ENCODE measurements around the gene LRTM1. TPM values are rescaled to one million over a fixed set of nuclear protein-coding genes. Genes with fewer than 3 reads are reported as not detected.

Gene LRTM1
- total RNA-seq, 1 experiment from 2014 or later: not detected

GRCh38 chr3:54876694-54877093, 51.2 kb downstream of the LRTM1 start:
- Mint-ChIP-seq H3K27ac (ENCODE audit: low read depth, unreplicated experiment) (no peak overlapping the region), H3K27me3 (ENCODE audit: insufficient read depth, unreplicated experiment) (no peaks in the 10 kb centered on the region), H3K4me3 (ENCODE audit: unreplicated experiment) (no peak overlapping the region), H3K9me3 (ENCODE audit: unreplicated experiment) (no peaks in the 10 kb centered on the region), H3K36me3 (ENCODE audit: insufficient read depth, unreplicated experiment) (no peaks in the 10 kb centered on the region), H3K4me1 (ENCODE audit: insufficient read depth, unreplicated experiment) (peaks cover 36% of the 10 kb centered on the region)
- TF ChIP-seq CTCF (IDR thresholded peaks at IDR 0.05; ENCODE audit: unreplicated experiment): no peak
- CTCF ChIA-PET: interaction anchor here (1.0 to 1.6 kb wide), 4 partner anchors 8 to 870 kb away, joined by 3 to 5 read pairs (median 4); no protein-coding TSS in a partner anchor
- intact Hi-C loops (cut with micrococcal nuclease): no loop called here
- POLR2A ChIA-PET: interaction anchor here (0.5 kb wide), 1 partner anchor 32 kb away, joined by 3 read pairs; no protein-coding TSS in a partner anchor
- BruUV-seq (replicated peaks): no TSS peak
- DNase-seq (ENCODE audit: unreplicated experiment): no peak

GRCh38 chr3:54875596-54876268, 52.1 kb downstream of the LRTM1 start:
- BruUV-seq (replicated peaks): no TSS peak
- no peak for DNase-seq (ENCODE audit: unreplicated experiment)
- Mint-ChIP-seq H3K4me3 (ENCODE audit: unreplicated experiment) (no peak overlapping the region), H3K9me3 (ENCODE audit: unreplicated experiment) (no peaks in the 10 kb centered on the region), H3K36me3 (ENCODE audit: insufficient read depth, unreplicated experiment) (no peaks in the 10 kb centered on the region), H3K4me1 (ENCODE audit: insufficient read depth, unreplicated experiment) (peaks cover 38% of the 10 kb centered on the region), H3K27ac (ENCODE audit: low read depth, unreplicated experiment) (peak overlapping the region; percentile 35), H3K27me3 (ENCODE audit: insufficient read depth, unreplicated experiment) (no peaks in the 10 kb centered on the region)
- intact Hi-C loops (cut with micrococcal nuclease): no loop called here
- POLR2A ChIA-PET: interaction anchor here (1.4 kb wide), 1 partner anchor 16 kb away, joined by 5 read pairs; no protein-coding TSS in a partner anchor
- CTCF ChIA-PET: interaction anchor here (0.8 kb wide), 2 partner anchors 17 to 23 kb away, joined by 3 to 4 read pairs; no protein-coding TSS in a partner anchor
- no peak for TF ChIP-seq CTCF (IDR thresholded peaks at IDR 0.05; ENCODE audit: unreplicated experiment)

GRCh38 chr3:54874816-54875556, 52.9 kb downstream of the LRTM1 start:
- Mint-ChIP-seq H3K36me3 (ENCODE audit: insufficient read depth, unreplicated experiment) (no peaks in the 10 kb centered on the region), H3K4me1 (ENCODE audit: insufficient read depth, unreplicated experiment) (peaks cover 42% of the 10 kb centered on the region), H3K27me3 (ENCODE audit: insufficient read depth, unreplicated experiment) (no peaks in the 10 kb centered on the region), H3K4me3 (ENCODE audit: unreplicated experiment) (no peak overlapping the region), H3K9me3 (ENCODE audit: unreplicated experiment) (no peaks in the 10 kb centered on the region), H3K27ac (ENCODE audit: low read depth, unreplicated experiment) (peak overlapping the region; percentile 35)
- POLR2A ChIA-PET: interaction anchor here (1.4 kb wide), 1 partner anchor 17 kb away, joined by 5 read pairs; no protein-coding TSS in a partner anchor
- BruUV-seq (replicated peaks): no TSS peak
- no peak for TF ChIP-seq CTCF (IDR thresholded peaks at IDR 0.05; ENCODE audit: unreplicated experiment)
- intact Hi-C loops (cut with micrococcal nuclease): loop anchor here (5.0 kb wide), 4 partner anchors 122 to 1022 kb away; partner anchors contain the start of gene WNT5A
- CTCF ChIA-PET: interaction anchor here (0.6 to 0.9 kb wide), 4 partner anchors 17 to 67 kb away, joined by 3 to 4 read pairs (median 3); no protein-coding TSS in a partner anchor
- peak; percentile 25 for DNase-seq (ENCODE audit: unreplicated experiment)

All from MCF 10A (cell line).